ENCODE measurements around the gene MGAT5. TPM values are rescaled to one million over a fixed set of nuclear protein-coding genes. Genes with fewer than 3 reads are reported as not detected.

MGAT5 gene
- polyA plus RNA-seq, 1 experiment, result 115 TPM

DNA sequence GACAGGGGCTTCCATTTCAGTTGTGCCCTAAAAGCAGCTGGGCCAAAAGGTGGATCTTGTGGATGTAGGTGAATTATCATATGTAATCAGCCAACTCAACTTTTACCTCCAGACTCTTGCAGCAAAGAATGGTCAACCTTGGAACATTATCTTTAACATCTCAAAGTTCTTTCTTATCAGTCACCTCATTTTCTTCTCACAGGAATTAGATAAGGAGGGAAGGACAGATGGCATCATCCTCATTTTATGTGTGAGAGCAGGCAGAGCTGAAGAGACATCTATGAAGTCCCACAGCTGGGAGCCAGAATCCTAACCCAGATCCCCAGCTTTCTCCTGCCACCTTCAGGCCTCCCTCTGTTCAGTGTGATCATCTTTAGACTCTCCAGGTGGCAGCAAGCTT, 182.1 kb downstream of the MGAT5 start:
- Histone ChIP-seq H3K27me3 (ENCODE audit: control insufficient read depth, insufficient read depth, low read length) (no peaks in the 10 kb centered on the region), H3K9me3 (ENCODE audit: control insufficient read depth, insufficient read depth, low read length) (no peaks in the 10 kb centered on the region), H3K27ac (ENCODE audit: low read depth, low read length) (no peak overlapping the region), H3K4me3 (ENCODE audit: low read depth, low read length) (no peak overlapping the region)
- no peak for TF ChIP-seq CTCF (IDR thresholded peaks at IDR 0.05; ENCODE audit: low read depth, low read length)
- no peak for DNase-seq (ENCODE audit: low read depth, low spot score)
- ChIA-PET POLR2A (no interaction called here), CTCF (interaction anchor here (0.9 to 5.8 kb wide), 2 partner anchors 16 to 317 kb away, joined by 4 to 42 read pairs; no protein-coding TSS in a partner anchor)

DNA sequence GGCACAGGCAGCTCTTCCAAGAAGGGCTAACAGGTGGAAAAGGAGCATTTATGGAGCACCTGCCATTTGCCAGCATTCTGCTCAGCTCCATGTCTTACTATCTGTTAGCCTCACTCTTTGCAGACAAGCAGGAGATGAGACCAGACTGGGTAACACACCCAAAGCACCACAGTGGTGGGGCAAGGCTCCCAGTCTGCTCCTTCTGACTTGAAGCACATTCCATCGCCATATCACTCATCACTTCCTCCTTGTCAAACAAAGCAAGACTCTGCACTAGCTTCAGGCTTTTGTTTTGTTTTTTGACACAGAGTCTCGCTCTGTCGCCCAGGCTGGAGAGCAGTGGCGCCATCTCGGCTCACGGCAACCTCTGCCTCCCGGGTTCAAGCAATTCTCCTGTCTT, 182.8 kb downstream of the MGAT5 start:
- H3K9me3 ChIP-seq (ENCODE audit: control insufficient read depth, insufficient read depth, low read length), result no peaks in the 10 kb centered on the region
- H3K4me3 ChIP-seq (ENCODE audit: low read depth, low read length), result no peak overlapping the region
- no peak for DNase-seq (ENCODE audit: low read depth, low spot score)
- no peaks in the 10 kb centered on the region for H3K27me3 ChIP-seq (ENCODE audit: control insufficient read depth, insufficient read depth, low read length)
- ChIA-PET CTCF (interaction anchor here (0.9 to 5.8 kb wide), 3 partner anchors 15 to 318 kb away, joined by 3 to 42 read pairs (median 4); no protein-coding TSS in a partner anchor), POLR2A (no interaction called here)
- no peak for TF ChIP-seq CTCF (IDR thresholded peaks at IDR 0.05; ENCODE audit: low read depth, low read length)
- no peak overlapping the region for H3K27ac ChIP-seq (ENCODE audit: low read depth, low read length)

- no peak overlapping the region for H3K27ac ChIP-seq (ENCODE audit: low read depth, low read length)
- POLR2A ChIA-PET, result no interaction called here
Measured at GRCh38 chr2:134438371-134438770, 184.5 kb downstream of the MGAT5 start.

DNA sequence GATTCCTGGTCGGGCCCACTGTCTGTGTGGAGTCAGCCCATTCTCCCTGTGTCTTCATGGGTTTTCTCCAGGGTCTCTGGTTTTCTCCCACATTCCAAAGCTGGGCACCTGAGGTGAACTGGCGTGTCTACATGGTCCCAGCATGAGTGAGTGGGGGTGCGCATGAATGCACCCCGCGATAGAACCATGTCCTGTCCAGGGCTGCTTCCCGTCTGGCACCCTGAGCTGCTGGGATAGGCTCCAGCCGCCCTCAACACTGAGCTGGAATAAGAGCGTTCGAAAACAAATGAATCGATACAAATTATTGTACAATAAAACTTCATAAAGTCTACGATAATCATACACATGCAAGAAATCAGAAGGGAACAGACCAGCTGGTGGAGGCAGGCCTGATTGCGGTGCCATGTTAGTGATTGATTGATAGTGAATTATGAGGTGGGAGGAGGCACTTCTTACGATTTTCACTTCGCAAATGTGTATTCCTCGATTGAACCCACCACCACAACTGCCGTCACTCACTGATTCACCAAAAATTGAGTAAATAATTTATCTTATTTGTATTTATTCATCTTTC, 186.6 kb downstream of the MGAT5 start:
- no peaks in the 10 kb centered on the region for H3K27me3 ChIP-seq (ENCODE audit: control insufficient read depth, insufficient read depth, low read length)
- no peaks in the 10 kb centered on the region for H3K9me3 ChIP-seq (ENCODE audit: control insufficient read depth, insufficient read depth, low read length)
- no peak for TF ChIP-seq CTCF (IDR thresholded peaks at IDR 0.05; ENCODE audit: low read depth, low read length)
- no peak for DNase-seq (ENCODE audit: low read depth, low spot score)
- POLR2A ChIA-PET, result no interaction called here
- no peak overlapping the region for H3K27ac ChIP-seq (ENCODE audit: low read depth, low read length)
- H3K4me3 ChIP-seq (ENCODE audit: low read depth, low read length), result no peak overlapping the region
- CTCF ChIA-PET, result interaction anchor here (4.2 kb wide), 1 partner anchor 10 kb away, joined by 30 read pairs; no protein-coding TSS in a partner anchor

More at GRCh38 chr2:134438371-134438770, 184.5 kb downstream of the MGAT5 start:
- Histone ChIP-seq H3K27me3 (ENCODE audit: control insufficient read depth, insufficient read depth, low read length) (no peaks in the 10 kb centered on the region), H3K9me3 (ENCODE audit: control insufficient read depth, insufficient read depth, low read length) (no peaks in the 10 kb centered on the region), H3K4me3 (ENCODE audit: low read depth, low read length) (no peak overlapping the region)
- no peak for TF ChIP-seq CTCF (IDR thresholded peaks at IDR 0.05; ENCODE audit: low read depth, low read length)
- CTCF ChIA-PET, result interaction anchor here (5.8 kb wide), 1 partner anchor 13 kb away, joined by 42 read pairs; no protein-coding TSS in a partner anchor
- no peak for DNase-seq (ENCODE audit: low read depth, low spot score)

- Histone ChIP-seq H3K4me3 (ENCODE audit: low read depth, low read length) (no peak overlapping the region), H3K27me3 (ENCODE audit: control insufficient read depth, insufficient read depth, low read length) (no peaks in the 10 kb centered on the region), H3K9me3 (ENCODE audit: control insufficient read depth, insufficient read depth, low read length) (no peaks in the 10 kb centered on the region), H3K27ac (ENCODE audit: low read depth, low read length) (no peak overlapping the region)
- no peak for DNase-seq (ENCODE audit: low read depth, low spot score)
- no peak for TF ChIP-seq CTCF (IDR thresholded peaks at IDR 0.05; ENCODE audit: low read depth, low read length)
- CTCF ChIA-PET, result interaction anchor here (1.6 to 4.2 kb wide), 2 partner anchors 9 to 557 kb away, joined by 6 to 30 read pairs; no protein-coding TSS in a partner anchor
- POLR2A ChIA-PET, result no interaction called here
Measured at GRCh38 chr2:134441153-134441863, 187.4 kb downstream of the MGAT5 start.
